Natural killer cell (primary cell): ENCODE results near the gene TXN2. TPM values are rescaled to one million over a fixed set of nuclear protein-coding genes. Genes with fewer than 3 reads are reported as not detected.

Source experiments
- ATAC-seq, 3 donors: fragments of 150-1000 bp in 2 of 3; fragments of 200-7000 bp in 1 of 3; cut with Tn5 transposase; 1 replicate in 1 of 3; 2 replicates in 2 of 3; pipeline ENCODE4 v1.10.0; 2021; ENCODE audit warnings: mild to moderate bottlenecking in 2 of 3, moderate library complexity in 2 of 3
- DNase-seq, 2 donors: peaks; one replicate each; pipeline versions ENCODE4 v3.0.0 to v3.0.0-alpha.2; 2013 to 2021; ENCODE audit warnings: mixed read lengths in 1 of 2
- H3K27ac ChIP-seq: one replicate; pipeline ENCODE4 v1.5.1; 2013; ENCODE audit warnings: mild to moderate bottlenecking, low read length
- H3K27me3 ChIP-seq: one replicate; pipeline ENCODE4 v1.6.1; 2013; ENCODE audit warnings: low read length; ENCODE audit not compliant: control insufficient read depth, insufficient read depth
- H3K36me3 ChIP-seq: one replicate; pipeline ENCODE4 v1.6.1; 2013; ENCODE audit warnings: low read length; ENCODE audit not compliant: control insufficient read depth, insufficient read depth
- H3K4me1 ChIP-seq: one replicate; pipeline ENCODE4 v1.6.1; 2013; ENCODE audit warnings: low read length; ENCODE audit not compliant: control insufficient read depth, insufficient read depth
- H3K4me3 ChIP-seq: one replicate; pipeline ENCODE4 v1.5.1; 2013; ENCODE audit warnings: low read length
- H3K9me3 ChIP-seq: one replicate; pipeline ENCODE4 v1.6.1; 2013; ENCODE audit warnings: low read length; ENCODE audit not compliant: control insufficient read depth, insufficient read depth
- H3K27ac Mint-ChIP-seq, 2 donors: one replicate each; pipeline ENCODE4 v1.8.0; 2022; ENCODE audit warnings: mild to moderate bottlenecking in 2 of 2, mixed read lengths in 2 of 2, moderate library complexity in 1 of 2
- H3K27me3 Mint-ChIP-seq, 2 donors: one replicate each; pipeline ENCODE4 v1.8.0; 2022; ENCODE audit warnings: low read depth in 2 of 2, mixed read lengths in 2 of 2
- H3K36me3 Mint-ChIP-seq: one replicate; pipeline ENCODE4 v1.8.0; 2022; ENCODE audit warnings: mixed read lengths
- H3K4me1 Mint-ChIP-seq, 2 donors: one replicate each; pipeline ENCODE4 v1.8.0; 2022; ENCODE audit warnings: mixed read lengths in 2 of 2
- H3K4me3 Mint-ChIP-seq: one replicate; pipeline ENCODE4 v1.8.0; 2022; ENCODE audit warnings: mild to moderate bottlenecking, moderate library complexity, mixed read lengths
- H3K9me3 Mint-ChIP-seq, 2 donors: one replicate each; pipeline ENCODE4 v1.8.0; 2022; ENCODE audit warnings: mixed read lengths in 2 of 2
- CTCF ChIP-seq: fragments of 200-600 bp; IDR thresholded peaks from one replicate; pipeline ENCODE4 v1.8.0; 2022; ENCODE audit warnings: antibody characterized with exemption
- WGBS: methylation state at CpG from one replicate; pipeline ENCODE4 v1.1.7; 2013; ENCODE audit warnings: missing lambda C conversion rate; ENCODE audit not compliant: insufficient coverage; 5-methylcytosine and 5-hydroxymethylcytosine counted together
- intact Hi-C: fragments of 100-400 bp; cut with micrococcal nuclease; formaldehyde crosslinking; loops from one replicate; pipeline ENCODE4 v1.14.2; 2022
- total RNA-seq, 4 donors: library from RNA; stranded (reverse); fragments of 120-200 nt in 1 of 4; gene quantifications; one replicate each; pipeline versions ENCODE4 v1.2.3 to v1.2.4, GENCODE V29; 2013 to 2022

TXN2 gene
- total RNA-seq, 3 donors from 2014 or later (not counting 1 experiment from before 2014, with no cell fraction given), result 35.5 to 45.4 (median 41.5) TPM

DNA sequence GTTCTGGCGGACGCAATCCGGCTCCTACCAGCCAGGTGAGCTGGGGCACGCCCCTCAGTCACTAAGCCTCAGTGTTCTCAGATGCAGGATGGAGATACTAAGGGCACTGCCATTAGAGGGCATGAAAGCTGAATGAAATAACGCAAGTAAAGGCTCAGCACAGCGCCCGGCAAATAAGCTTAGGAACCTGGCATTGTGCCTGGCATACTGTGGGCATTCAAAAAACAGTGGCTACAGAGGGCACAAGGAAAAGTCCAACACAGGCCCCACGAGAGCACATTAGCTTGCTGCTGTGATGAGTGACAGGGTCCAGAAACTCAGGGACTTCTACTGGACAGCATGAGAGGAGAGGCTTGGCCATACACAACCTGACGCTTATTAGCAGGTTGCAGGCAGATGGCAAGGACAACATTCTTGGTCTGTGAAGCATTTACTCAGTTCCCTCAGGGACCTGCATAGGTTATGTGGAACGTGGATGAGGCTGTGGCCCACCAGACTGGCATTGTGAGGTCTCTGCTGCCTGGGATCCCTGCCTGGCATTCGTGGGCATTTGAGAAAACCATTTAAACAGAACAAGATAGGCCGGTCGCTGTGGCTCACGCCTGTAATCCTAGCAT lies 12.2 kb downstream of the TXN2 start:
- Histone ChIP-seq H3K4me1 (peaks cover 24% of the 10 kb centered on the region), H3K9me3 (no peaks in the 10 kb centered on the region), H3K36me3 (peaks cover 31% of the 10 kb centered on the region), H3K27me3 (no peaks in the 10 kb centered on the region), H3K4me3 (no peak overlapping the region), H3K27ac (no peak overlapping the region)
- intact Hi-C loops, result no loop called here
- DNase-seq (no peak), ATAC-seq (no peak)
- WGBS, result 90% methylated on average over 14 of the region's 14 CpGs
- peaks cover 17 to 20% of the 10 kb centered on the region in 2 donors for H3K4me1 Mint-ChIP-seq
- no peaks in the 10 kb centered on the region for H3K36me3 Mint-ChIP-seq
- H3K4me3 Mint-ChIP-seq, result no peak overlapping the region
- H3K9me3 Mint-ChIP-seq, result no peaks in the 10 kb centered on the region
- no peak for TF ChIP-seq CTCF
- no peaks in the 10 kb centered on the region for H3K27me3 Mint-ChIP-seq
- H3K27ac Mint-ChIP-seq, result no peak overlapping the region

- H3K4me3 Mint-ChIP-seq, result no peak overlapping the region
- no peaks in the 10 kb centered on the region for H3K9me3 ChIP-seq
- ATAC-seq, result no peak
- H3K27me3 ChIP-seq, result no peaks in the 10 kb centered on the region
- no peak for TF ChIP-seq CTCF
- H3K36me3 Mint-ChIP-seq, result no peaks in the 10 kb centered on the region
- DNase-seq, result no peak
- H3K4me1 ChIP-seq, result peaks cover 24% of the 10 kb centered on the region
- intact Hi-C loops, result no loop called here
- H3K4me1 Mint-ChIP-seq, result peaks cover 17 to 20% of the 10 kb centered on the region in 2 donors
- H3K27ac ChIP-seq, result no peak overlapping the region
- 47% methylated on average over 7 of the region's 7 CpGs for WGBS
- peaks cover 22% of the 10 kb centered on the region for H3K36me3 ChIP-seq
- no peak overlapping the region for H3K4me3 ChIP-seq
- no peak overlapping the region for H3K27ac Mint-ChIP-seq
- H3K27me3 Mint-ChIP-seq, result no peaks in the 10 kb centered on the region
- H3K9me3 Mint-ChIP-seq, result no peaks in the 10 kb centered on the region
Measured at GRCh38 chr22:36467946-36468345, 13.5 kb downstream of the TXN2 start.

DNA sequence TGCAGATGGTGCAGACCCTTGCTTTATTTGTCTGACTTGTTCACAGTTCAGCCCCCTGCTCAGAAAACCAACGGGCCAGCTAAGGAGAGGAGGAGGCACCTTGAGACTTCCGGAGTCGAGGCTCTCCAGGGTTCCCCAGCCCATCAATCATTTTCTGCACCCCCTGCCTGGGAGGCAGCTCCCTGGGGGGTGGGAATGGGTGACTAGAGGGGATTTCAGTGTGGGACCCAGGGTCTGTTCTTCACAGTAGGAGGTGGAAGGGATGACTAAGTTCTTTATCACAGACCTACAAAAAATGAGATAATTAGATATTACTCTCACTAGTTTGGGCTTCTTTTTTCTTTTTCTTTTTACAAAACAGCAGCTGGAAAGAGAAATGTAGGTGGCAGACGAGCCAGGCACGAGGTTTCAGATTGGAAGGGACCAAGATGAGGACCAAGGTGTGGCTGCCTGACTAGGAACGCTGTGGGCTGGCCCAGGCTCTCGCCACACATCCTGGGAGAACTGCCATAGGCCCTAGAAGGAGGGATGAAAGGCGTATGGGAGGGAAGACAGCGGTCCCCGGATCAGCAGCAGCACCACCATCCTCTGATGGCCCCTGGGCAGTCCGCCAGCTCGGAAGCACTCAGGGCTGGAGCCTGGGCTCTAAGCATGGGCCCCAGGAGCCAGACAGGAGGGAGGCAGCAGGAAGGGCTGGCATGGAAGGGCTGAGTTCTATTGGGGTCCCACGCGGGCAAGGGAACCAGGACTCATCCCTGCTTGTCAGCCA lies 14.2 kb downstream of the TXN2 start:
- no peak for ATAC-seq
- H3K27me3 Mint-ChIP-seq, result no peaks in the 10 kb centered on the region
- 62% methylated on average over 13 of the region's 14 CpGs for WGBS
- H3K36me3 Mint-ChIP-seq, result no peaks in the 10 kb centered on the region
- intact Hi-C loops, result no loop called here
- no peaks in the 10 kb centered on the region for H3K9me3 Mint-ChIP-seq
- DNase-seq, result no peak
- Histone ChIP-seq H3K36me3 (peaks cover 19% of the 10 kb centered on the region), H3K27me3 (no peaks in the 10 kb centered on the region), H3K4me1 (peaks cover 24% of the 10 kb centered on the region), H3K9me3 (no peaks in the 10 kb centered on the region), H3K27ac (no peak overlapping the region), H3K4me3 (no peak overlapping the region)
- peaks cover 17 to 18% of the 10 kb centered on the region in 2 donors for H3K4me1 Mint-ChIP-seq
- peak overlapping the region; percentile 28 to 61 for H3K27ac Mint-ChIP-seq
- no peak for TF ChIP-seq CTCF
- no peak overlapping the region for H3K4me3 Mint-ChIP-seq
